ENCODE results near the gene CHI3L1. TPM values are rescaled to one million over a fixed set of nuclear protein-coding genes. Genes with fewer than 3 reads are reported as not detected.

CHI3L1 gene
- total RNA-seq, 4 donors from 2014 or later: 2.9 to 23.2 TPM; not detected in 2

DNA sequence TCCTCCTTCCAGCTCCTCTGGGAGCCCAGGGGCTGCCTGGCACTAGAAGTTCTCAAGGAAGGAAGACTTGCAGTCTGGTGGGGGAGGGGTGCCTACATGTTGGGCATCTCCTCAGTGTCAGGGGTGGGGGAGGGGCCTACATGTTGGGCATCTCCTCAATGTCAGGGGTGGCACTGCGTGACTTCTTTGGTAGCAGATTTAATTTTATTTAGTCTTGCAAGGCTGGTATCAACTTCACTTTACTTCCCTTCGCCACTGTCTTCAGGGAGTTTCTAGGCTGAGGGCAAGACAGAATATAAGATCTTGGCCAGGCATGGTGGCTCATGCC, 40.5 kb downstream of the CHI3L1 start:
- H3K9me3 ChIP-seq: no peaks in the 10 kb centered on the region
- no peak overlapping the region for H3K4me3 ChIP-seq
- 94% methylated on average over 2 of the region's 2 CpGs; no CpG with 5 or more reads in 1 of the 2 donors for WGBS, 2 donors (ENCODE audit: low coverage in 1 of 2)
- H3K27me3 ChIP-seq: no peaks in the 10 kb centered on the region
- TF ChIP-seq, protein P1, sequence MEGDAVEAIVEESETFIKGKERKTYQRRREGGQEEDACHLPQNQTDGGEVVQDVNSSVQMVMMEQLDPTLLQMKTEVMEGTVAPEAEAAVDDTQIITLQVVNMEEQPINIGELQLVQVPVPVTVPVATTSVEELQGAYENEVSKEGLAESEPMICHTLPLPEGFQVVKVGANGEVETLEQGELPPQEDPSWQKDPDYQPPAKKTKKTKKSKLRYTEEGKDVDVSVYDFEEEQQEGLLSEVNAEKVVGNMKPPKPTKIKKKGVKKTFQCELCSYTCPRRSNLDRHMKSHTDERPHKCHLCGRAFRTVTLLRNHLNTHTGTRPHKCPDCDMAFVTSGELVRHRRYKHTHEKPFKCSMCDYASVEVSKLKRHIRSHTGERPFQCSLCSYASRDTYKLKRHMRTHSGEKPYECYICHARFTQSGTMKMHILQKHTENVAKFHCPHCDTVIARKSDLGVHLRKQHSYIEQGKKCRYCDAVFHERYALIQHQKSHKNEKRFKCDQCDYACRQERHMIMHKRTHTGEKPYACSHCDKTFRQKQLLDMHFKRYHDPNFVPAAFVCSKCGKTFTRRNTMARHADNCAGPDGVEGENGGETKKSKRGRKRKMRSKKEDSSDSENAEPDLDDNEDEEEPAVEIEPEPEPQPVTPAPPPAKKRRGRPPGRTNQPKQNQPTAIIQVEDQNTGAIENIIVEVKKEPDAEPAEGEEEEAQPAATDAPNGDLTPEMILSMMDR (IDR thresholded peaks at IDR 0.05): no peak
- no peak for TF ChIP-seq EP300 (IDR thresholded peaks at IDR 0.05; ENCODE audit: low read depth)
- TF ChIP-seq POLR2A (IDR thresholded peaks at IDR 0.05): no peak
- no peak for TF ChIP-seq POLR2AphosphoS5 (IDR thresholded peaks at IDR 0.05)
- H3K36me3 ChIP-seq: no peaks in the 10 kb centered on the region
- in situ Hi-C loops (cut with MboI; ENCODE audit: low pct_ligation_motif_present in 1 of 4, low pct_unique_long_range_greater_than_20kb in 1 of 4, low sequenced_read_pairs in 3 of 4): no loop called here
- no peak for DNase-seq
- intact Hi-C loops (cut with DNase I; ENCODE audit: low total_unique reads): no loop called here
- H3K27ac ChIP-seq: no peak overlapping the region
- no peaks in the 10 kb centered on the region for H3K4me1 ChIP-seq

GRCh38 chr1:203145321-203146041, 41.0 kb downstream of the CHI3L1 start:
- intact Hi-C loops (cut with DNase I; ENCODE audit: low total_unique reads): no loop called here
- Histone ChIP-seq H3K27me3 (no peaks in the 10 kb centered on the region), H3K9me3 (no peaks in the 10 kb centered on the region), H3K4me1 (no peaks in the 10 kb centered on the region), H3K4me3 (no peak overlapping the region), H3K36me3 (no peaks in the 10 kb centered on the region), H3K27ac (no peak overlapping the region)
- in situ Hi-C loops (cut with MboI; ENCODE audit: low pct_ligation_motif_present in 1 of 4, low pct_unique_long_range_greater_than_20kb in 1 of 4, low sequenced_read_pairs in 3 of 4): no loop called here
- 91% methylated on average over 9 of the region's 13 CpGs; no CpG with 5 or more reads in 1 of the 2 donors for WGBS, 2 donors (ENCODE audit: low coverage in 1 of 2)
- TF ChIP-seq EP300 (IDR thresholded peaks at IDR 0.05; ENCODE audit: low read depth) (no peak), POLR2AphosphoS5 (IDR thresholded peaks at IDR 0.05) (no peak), POLR2A (IDR thresholded peaks at IDR 0.05) (no peak)
- TF ChIP-seq, protein P1 (IDR thresholded peaks at IDR 0.05): no peak
- DNase-seq: no peak

- H3K4me1 ChIP-seq: no peaks in the 10 kb centered on the region
- no peak overlapping the region for H3K27ac ChIP-seq
- TF ChIP-seq, protein P1 (IDR thresholded peaks at IDR 0.05): no peak
- H3K36me3 ChIP-seq: no peaks in the 10 kb centered on the region
- intact Hi-C loops (cut with DNase I; ENCODE audit: low total_unique reads) (no loop called here), in situ Hi-C loops (cut with MboI; ENCODE audit: low pct_ligation_motif_present in 1 of 4, low pct_unique_long_range_greater_than_20kb in 1 of 4, low sequenced_read_pairs in 3 of 4) (no loop called here)
- H3K4me3 ChIP-seq: no peak overlapping the region
- no peaks in the 10 kb centered on the region for H3K9me3 ChIP-seq
- 29 to 51% methylated on average over 1 to 6 of the region's 6 CpGs for WGBS, 2 donors (ENCODE audit: low coverage in 1 of 2)
- no peak for DNase-seq
- no peaks in the 10 kb centered on the region for H3K27me3 ChIP-seq
These were observed 41.8 kb downstream of the CHI3L1 start for GRCh38 chr1:203144661-203145060.

DNA sequence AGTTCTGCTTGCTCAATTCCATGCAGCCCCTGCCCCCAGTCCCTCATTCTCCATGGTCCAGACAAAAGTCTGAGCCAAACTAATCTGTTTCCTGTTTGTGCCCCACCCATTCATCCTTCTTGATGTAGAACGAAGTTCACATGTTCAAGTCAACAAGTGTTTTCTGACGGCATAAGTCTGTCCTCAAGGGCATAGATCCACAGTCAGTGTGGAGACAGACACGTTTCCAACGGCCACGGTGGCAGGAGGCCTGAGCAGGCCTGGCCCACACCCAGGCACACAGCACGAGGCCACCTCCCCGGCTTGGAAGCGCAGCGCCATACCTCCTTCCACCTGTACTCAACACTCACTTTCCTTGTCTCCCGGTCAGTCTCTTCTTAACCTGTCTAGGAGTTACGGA, 42.9 kb downstream of the CHI3L1 start:
- no peaks in the 10 kb centered on the region for H3K27me3 ChIP-seq
- TF ChIP-seq EP300 (IDR thresholded peaks at IDR 0.05; ENCODE audit: low read depth): no peak
- no peak overlapping the region for H3K27ac ChIP-seq
- no peak overlapping the region for H3K4me3 ChIP-seq
- no peaks in the 10 kb centered on the region for H3K36me3 ChIP-seq
- intact Hi-C loops (cut with DNase I; ENCODE audit: low total_unique reads): no loop called here
- WGBS, 2 donors (ENCODE audit: low coverage in 1 of 2): 64 to 69% methylated on average over 9 to 11 of the region's 11 CpGs
- DNase-seq: no peak
- H3K4me1 ChIP-seq: no peaks in the 10 kb centered on the region
- H3K9me3 ChIP-seq: no peaks in the 10 kb centered on the region
- in situ Hi-C loops (cut with MboI; ENCODE audit: low pct_ligation_motif_present in 1 of 4, low pct_unique_long_range_greater_than_20kb in 1 of 4, low sequenced_read_pairs in 3 of 4): no loop called here

All from transverse colon (tissue), 4 donors.